HG03108 (cell line): ENCODE results near the gene KLC4.
"Not testable (repeated sequence)": the region's sequence is repeated elsewhere in the genome, so short reads cannot be mapped to it uniquely, and the experiment has no call there.

Experiments
- ATAC-seq: cut with Tn5 transposase; IDR thresholded peaks from one replicate; pipeline ENCODE4 v1.9.1; 2021; ENCODE audit warnings: moderate library complexity; ENCODE audit not compliant: unreplicated experiment

The KLC4 gene

GRCh38 chr6:43060755-43061633 is 1.6 kb downstream of the KLC4 start:
- no peak for ATAC-seq

GRCh38 chr6:43061861-43062260 is 2.4 kb downstream of the KLC4 start:
- ATAC-seq: no peak

- no peak for ATAC-seq
Measured at GRCh38 chr6:43062818-43063217, 3.4 kb downstream of the KLC4 start.

- ATAC-seq: no peak
Measured at GRCh38 chr6:43070028-43070632, 10.7 kb downstream of the KLC4 start.

- no peak for ATAC-seq
Measured at GRCh38 chr6:43074847-43075669, 15.6 kb downstream of the KLC4 start.

- no peak for ATAC-seq
Measured at GRCh38 chr6:43075670-43076463, 16.4 kb downstream of the KLC4 start, which contains the start of gene PTK7. TSS of gene PTK7 (plus strand) at chr6:43076314. CDS start at chr6:43076489, 175 bp downstream.

- ATAC-seq: no peak
Measured at GRCh38 chr6:43076464-43077332, 17.3 kb downstream of the KLC4 start.

GRCh38 chr6:43077333-43077809 is 17.9 kb downstream of the KLC4 start:
- ATAC-seq: no peak

- no peak for ATAC-seq
Measured at GRCh38 chr6:43077981-43078511, 18.6 kb downstream of the KLC4 start.

GRCh38 chr6:43078691-43079090 is 19.3 kb downstream of the KLC4 start:
- ATAC-seq: no peak

GRCh38 chr6:43081043-43081442 is 21.6 kb downstream of the KLC4 start:
- ATAC-seq: no peak

GRCh38 chr6:43081922-43082321 is 22.5 kb downstream of the KLC4 start:
- ATAC-seq: not testable (repeated sequence)

- no peak for ATAC-seq
Measured at GRCh38 chr6:43082806-43083655, 23.6 kb downstream of the KLC4 start.

- no peak for ATAC-seq
Measured at GRCh38 chr6:43086022-43086658, 26.7 kb downstream of the KLC4 start.

GRCh38 chr6:43088654-43089056 is 29.2 kb downstream of the KLC4 start:
- no peak for ATAC-seq

GRCh38 chr6:43089467-43089866 is 30.0 kb downstream of the KLC4 start:
- no peak for ATAC-seq

- no peak for ATAC-seq
Measured at GRCh38 chr6:43089874-43090558, 30.6 kb downstream of the KLC4 start.
